ENCODE data around the gene F13A1. TPM values are rescaled to one million over a fixed set of nuclear protein-coding genes. Genes with fewer than 3 reads are reported as not detected.

The F13A1 gene
- total and polyA plus RNA-seq, 8 donors: 1.7 to 58.7 (median 10.4) TPM

GRCh38 chr6:6251555-6252280, 68.7 kb downstream of the F13A1 start:
- no peaks in the 10 kb centered on the region for H3K9me3 ChIP-seq
- H3K27ac ChIP-seq: no peak overlapping the region
- H3K4me1 ChIP-seq: no peaks in the 10 kb centered on the region
- no peaks in the 10 kb centered on the region for H3K36me3 ChIP-seq
- intact Hi-C loops (cut with DNase I): no loop called here
- 54 to 66% methylated on average over 13 of the region's 13 CpGs for WGBS, 2 donors
- peaks cover 0 to 6% (median 0%) of the 10 kb centered on the region in 4 donors for H3K27me3 ChIP-seq
- no peak for FAIRE-seq
- TF ChIP-seq CTCF (IDR thresholded peaks at IDR 0.05): no peak
- ATAC-seq: no peak
- H3K4me3 ChIP-seq: no peak overlapping the region
- no peak for DNase-seq

GRCh38 chr6:6248651-6249050, 71.8 kb downstream of the F13A1 start:
- H3K36me3 ChIP-seq: no peaks in the 10 kb centered on the region
- intact Hi-C loops (cut with DNase I): no loop called here
- no peak for TF ChIP-seq CTCF (IDR thresholded peaks at IDR 0.05)
- ATAC-seq: no peak
- 29 to 51% methylated on average over 2 of the region's 2 CpGs for WGBS, 2 donors
- H3K4me3 ChIP-seq: no peak overlapping the region
- H3K27me3 ChIP-seq: peaks cover 0 to 6% (median 0%) of the 10 kb centered on the region in 4 donors
- no peak overlapping the region for H3K27ac ChIP-seq
- H3K9me3 ChIP-seq: no peaks in the 10 kb centered on the region
- H3K4me1 ChIP-seq: no peaks in the 10 kb centered on the region
- no peak for DNase-seq
- FAIRE-seq: no peak

- no peaks in the 10 kb centered on the region for H3K4me1 ChIP-seq
- H3K9me3 ChIP-seq: no peaks in the 10 kb centered on the region
- no peaks in the 10 kb centered on the region for H3K36me3 ChIP-seq
- no peak for ATAC-seq
- intact Hi-C loops (cut with DNase I): no loop called here
- H3K4me3 ChIP-seq: no peak overlapping the region
- FAIRE-seq: no peak
- 41 to 49% methylated on average over 2 of the region's 2 CpGs for WGBS, 2 donors
- DNase-seq: no peak
- H3K27ac ChIP-seq: no peak overlapping the region
- TF ChIP-seq CTCF (IDR thresholded peaks at IDR 0.05): no peak
- H3K27me3 ChIP-seq: no peaks in the 10 kb centered on the region
These were observed 73.9 kb downstream of the F13A1 start for GRCh38 chr6:6246544-6246943.

GRCh38 chr6:6244624-6245023, 75.8 kb downstream of the F13A1 start:
- Histone ChIP-seq H3K36me3 (no peaks in the 10 kb centered on the region), H3K27ac (no peak overlapping the region), H3K4me3 (no peak overlapping the region), H3K4me1 (no peaks in the 10 kb centered on the region), H3K9me3 (no peaks in the 10 kb centered on the region), H3K27me3 (no peaks in the 10 kb centered on the region)
- ATAC-seq: no peak
- TF ChIP-seq CTCF (IDR thresholded peaks at IDR 0.05): no peak
- FAIRE-seq: no peak
- 67 to 71% methylated on average over 5 of the region's 5 CpGs for WGBS, 2 donors
- DNase-seq: no peak
- intact Hi-C loops (cut with DNase I): no loop called here

DNA sequence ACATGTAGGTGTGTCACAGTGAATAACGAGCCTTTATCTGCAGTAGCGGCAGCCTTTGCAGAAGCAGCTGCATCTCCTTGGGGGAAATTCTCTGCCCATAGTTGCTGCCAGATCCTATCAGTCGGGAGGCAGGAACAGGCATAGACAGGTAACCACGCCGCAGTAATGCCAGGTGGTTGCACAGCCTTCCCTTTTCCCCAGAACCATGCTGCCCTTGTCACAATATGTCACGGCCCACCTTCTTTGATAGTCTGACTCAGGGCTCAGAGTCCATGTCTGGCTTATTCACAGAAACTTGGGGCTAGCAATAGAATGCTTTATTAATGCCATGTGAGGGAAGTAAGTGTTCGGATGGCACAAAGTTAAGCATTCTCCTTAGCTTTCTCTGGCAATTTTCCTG, 76.6 kb downstream of the F13A1 start:
- peak in 1 of 4 donors; percentile 21 for ATAC-seq
- no peak for DNase-seq
- no peak for FAIRE-seq

More for the DNA sequence above, 76.6 kb downstream of the F13A1 start:
- H3K27ac ChIP-seq: no peak overlapping the region
- 58 to 63% methylated on average over 7 of the region's 7 CpGs for WGBS, 2 donors
- intact Hi-C loops (cut with DNase I): no loop called here
- H3K9me3 ChIP-seq: no peaks in the 10 kb centered on the region
- H3K36me3 ChIP-seq: no peaks in the 10 kb centered on the region
- H3K27me3 ChIP-seq: no peaks in the 10 kb centered on the region
- no peak overlapping the region for H3K4me3 ChIP-seq
- TF ChIP-seq CTCF (IDR thresholded peaks at IDR 0.05): no peak
- H3K4me1 ChIP-seq: no peaks in the 10 kb centered on the region

All from pancreas (tissue), 10 donors.